Measurements from ENCODE around the gene RABL3. TPM values are rescaled to one million over a fixed set of nuclear protein-coding genes. Genes with fewer than 3 reads are reported as not detected.

The RABL3 gene
- total and polyA plus RNA-seq, 2 donors (not counting 1 experiment from before 2014, with no cell fraction given), result 11.9 to 13.4 TPM

GRCh38 chr3:120780977-120781376 lies 38.7 kb upstream of the RABL3 start:
- Histone ChIP-seq H4K20me1 (ENCODE audit: control insufficient read depth, extremely low read depth, insufficient read depth, low read length) (no peaks in the 10 kb centered on the region), H2AFZ (ENCODE audit: low read length) (no peak overlapping the region), H3K9me3 (ENCODE audit: control insufficient read depth, insufficient read depth, low read depth, low read length) (no peaks in the 10 kb centered on the region), H3K36me3 (ENCODE audit: control insufficient read depth, insufficient read depth, low read length) (peaks cover 2% of the 10 kb centered on the region), H3K27ac (ENCODE audit: insufficient read depth, low read length) (no peak overlapping the region), H3K79me2 (ENCODE audit: control insufficient read depth, insufficient read depth, low read length) (no peaks in the 10 kb centered on the region), H3K4me3 (replicated peaks in 1 of 4; ENCODE audit: control extremely low read depth in 1 of 4, insufficient read depth in 1 of 4, low read depth in 3 of 4, low read length in 4 of 4) (no peak overlapping the region), H3K27me3 (ENCODE audit: control insufficient read depth, insufficient read depth, low read length) (no peaks in the 10 kb centered on the region), H3K9ac (ENCODE audit: insufficient read depth, low read length) (no peak overlapping the region), H3K4me1 (ENCODE audit: control insufficient read depth, extremely low read depth, insufficient read depth, low read length) (peaks cover 5% of the 10 kb centered on the region), H3K4me2 (ENCODE audit: extremely low read depth, insufficient read depth, low read length) (no peak overlapping the region)
- TF ChIP-seq EZH2 (IDR thresholded peaks at IDR 0.05; ENCODE audit: low read length, missing control alignments) (no peak), CTCF (conservative IDR thresholded peaks at IDR 0.05 in 1 of 2, IDR thresholded peaks at IDR 0.05 in 1 of 2; ENCODE audit: low read depth in 1 of 2, low read length in 2 of 2) (no peak)
- peak; percentile 81 to 95 for DNase-seq (ENCODE audit: low read depth in 2 of 2)

GRCh38 chr3:120778776-120779175 lies 36.5 kb upstream of the RABL3 start:
- Histone ChIP-seq H4K20me1 (ENCODE audit: control insufficient read depth, extremely low read depth, insufficient read depth, low read length) (no peaks in the 10 kb centered on the region), H3K79me2 (ENCODE audit: control insufficient read depth, insufficient read depth, low read length) (no peaks in the 10 kb centered on the region), H3K36me3 (ENCODE audit: control insufficient read depth, insufficient read depth, low read length) (peaks cover 2% of the 10 kb centered on the region), H3K4me2 (ENCODE audit: extremely low read depth, insufficient read depth, low read length) (no peak overlapping the region), H3K27me3 (ENCODE audit: control insufficient read depth, insufficient read depth, low read length) (no peaks in the 10 kb centered on the region), H3K9ac (ENCODE audit: insufficient read depth, low read length) (no peak overlapping the region), H3K9me3 (ENCODE audit: control insufficient read depth, insufficient read depth, low read depth, low read length) (no peaks in the 10 kb centered on the region), H3K4me1 (ENCODE audit: control insufficient read depth, extremely low read depth, insufficient read depth, low read length) (peaks cover 3% of the 10 kb centered on the region), H2AFZ (ENCODE audit: low read length) (no peak overlapping the region), H3K4me3 (replicated peaks in 1 of 4; ENCODE audit: control extremely low read depth in 1 of 4, insufficient read depth in 1 of 4, low read depth in 3 of 4, low read length in 4 of 4) (no peak overlapping the region), H3K27ac (ENCODE audit: insufficient read depth, low read length) (no peak overlapping the region)
- DNase-seq (ENCODE audit: low read depth in 2 of 2), result no peak
- TF ChIP-seq EZH2 (IDR thresholded peaks at IDR 0.05; ENCODE audit: low read length, missing control alignments) (no peak), CTCF (conservative IDR thresholded peaks at IDR 0.05 in 1 of 2, IDR thresholded peaks at IDR 0.05 in 1 of 2; ENCODE audit: low read depth in 1 of 2, low read length in 2 of 2) (no peak)

DNA sequence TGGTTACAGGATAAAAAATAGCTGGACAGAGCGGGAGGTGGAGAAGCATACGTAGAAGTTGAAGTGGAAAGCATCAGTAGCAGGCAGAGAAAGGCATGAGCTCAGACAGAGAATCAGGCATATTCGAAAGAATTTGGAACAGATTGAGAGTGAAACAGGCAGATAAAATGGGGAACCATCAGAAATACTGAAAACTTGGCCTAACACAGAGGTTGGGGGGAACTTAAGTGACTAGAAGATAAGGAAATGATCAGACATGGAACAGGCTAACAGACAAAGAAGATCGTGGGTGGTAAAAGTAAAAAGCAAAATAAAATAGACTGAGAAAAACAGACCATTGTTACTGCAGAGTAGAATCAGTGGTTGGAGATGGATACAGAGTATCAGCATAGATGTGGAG lies 33.1 kb upstream of the RABL3 start:
- H2AFZ ChIP-seq (ENCODE audit: low read length), result no peak overlapping the region
- H4K20me1 ChIP-seq (ENCODE audit: control insufficient read depth, extremely low read depth, insufficient read depth, low read length), result no peaks in the 10 kb centered on the region
- TF ChIP-seq CTCF (conservative IDR thresholded peaks at IDR 0.05 in 1 of 2, IDR thresholded peaks at IDR 0.05 in 1 of 2; ENCODE audit: low read depth in 1 of 2, low read length in 2 of 2) (no peak), EZH2 (IDR thresholded peaks at IDR 0.05; ENCODE audit: low read length, missing control alignments) (no peak)
- DNase-seq (ENCODE audit: low read depth in 2 of 2), result no peak
- no peaks in the 10 kb centered on the region for H3K9me3 ChIP-seq (ENCODE audit: control insufficient read depth, insufficient read depth, low read depth, low read length)
- H3K27ac ChIP-seq (ENCODE audit: insufficient read depth, low read length), result no peak overlapping the region
- H3K36me3 ChIP-seq (ENCODE audit: control insufficient read depth, insufficient read depth, low read length), result peaks cover 2% of the 10 kb centered on the region
- no peak overlapping the region for H3K9ac ChIP-seq (ENCODE audit: insufficient read depth, low read length)
- no peak overlapping the region for H3K4me3 ChIP-seq (replicated peaks in 1 of 4; ENCODE audit: control extremely low read depth in 1 of 4, insufficient read depth in 1 of 4, low read depth in 3 of 4, low read length in 4 of 4)
- no peaks in the 10 kb centered on the region for H3K79me2 ChIP-seq (ENCODE audit: control insufficient read depth, insufficient read depth, low read length)
- no peaks in the 10 kb centered on the region for H3K4me1 ChIP-seq (ENCODE audit: control insufficient read depth, extremely low read depth, insufficient read depth, low read length)
- no peaks in the 10 kb centered on the region for H3K27me3 ChIP-seq (ENCODE audit: control insufficient read depth, insufficient read depth, low read length)
- H3K4me2 ChIP-seq (ENCODE audit: extremely low read depth, insufficient read depth, low read length), result no peak overlapping the region

Data from fibroblast of lung (primary cell).